GM03348 (cell line): ENCODE results near the gene CHRNG.
"Not testable (repeated sequence)": the region's sequence is repeated elsewhere in the genome, so short reads cannot be mapped to it uniquely, and the experiment has no call there.

Experiments
- DNase-seq: peaks from one replicate; pipeline ENCODE4 v3.0.0; 2012; ENCODE audit warnings: low spot score

The CHRNG gene

DNA sequence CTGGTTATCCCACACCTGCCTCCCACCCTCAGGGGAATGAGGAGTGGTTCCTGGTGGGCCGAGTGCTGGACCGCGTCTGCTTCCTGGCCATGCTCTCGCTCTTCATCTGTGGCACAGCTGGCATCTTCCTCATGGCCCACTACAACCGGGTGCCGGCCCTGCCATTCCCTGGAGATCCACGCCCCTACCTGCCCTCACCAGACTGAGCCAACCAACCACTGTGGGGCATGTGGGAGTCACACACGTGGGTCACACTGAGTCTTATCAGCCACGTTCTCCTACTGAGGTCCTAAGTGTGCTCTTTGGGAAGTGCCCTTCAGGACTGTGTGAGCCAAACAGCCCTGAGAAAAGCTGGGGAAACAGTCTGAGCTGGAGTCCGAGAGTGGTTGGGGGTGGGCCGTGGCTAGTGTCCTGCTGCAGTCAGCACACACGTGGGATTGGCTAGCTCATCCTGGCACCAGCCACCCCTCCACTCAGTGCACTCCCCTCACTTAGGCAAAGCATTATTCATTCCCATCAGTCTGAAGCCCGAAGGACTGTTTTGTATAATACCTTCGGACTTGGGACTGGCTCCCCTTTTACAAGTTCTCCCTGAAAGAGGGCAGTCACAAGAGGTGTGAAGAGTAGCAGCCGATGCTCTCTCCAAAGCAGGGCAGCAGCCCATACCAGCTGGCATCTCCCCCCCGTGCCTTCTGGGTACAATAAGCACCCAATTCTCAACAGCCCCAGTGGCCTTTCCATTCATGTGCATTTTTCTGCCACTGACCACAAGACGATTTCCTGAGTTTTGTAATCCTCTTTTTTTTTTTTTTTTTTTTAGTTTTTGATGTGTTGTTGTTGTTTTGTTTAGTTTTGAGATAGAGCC is 6.3 kb downstream of the CHRNG start:
- no peak for DNase-seq

DNA sequence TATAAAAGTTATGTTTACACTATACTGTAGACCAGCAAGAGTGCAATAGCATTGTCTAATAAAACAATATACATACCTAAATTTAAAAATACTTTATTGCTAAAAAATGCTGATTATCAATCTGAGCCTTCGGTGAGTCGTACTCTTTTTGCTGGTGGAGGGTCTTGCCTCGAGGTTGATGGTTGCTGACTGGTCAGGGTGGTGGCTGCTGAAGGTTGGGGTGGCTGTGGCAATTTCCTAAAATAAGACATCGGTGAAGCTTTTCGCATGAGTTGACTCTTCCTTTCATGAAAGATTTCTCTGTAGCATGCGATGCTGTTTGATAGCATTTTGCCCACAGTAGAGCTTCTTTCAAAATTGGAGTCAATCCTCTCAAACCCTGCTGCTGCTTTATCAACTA is 8.5 kb downstream of the CHRNG start:
- DNase-seq, result no peak

DNA sequence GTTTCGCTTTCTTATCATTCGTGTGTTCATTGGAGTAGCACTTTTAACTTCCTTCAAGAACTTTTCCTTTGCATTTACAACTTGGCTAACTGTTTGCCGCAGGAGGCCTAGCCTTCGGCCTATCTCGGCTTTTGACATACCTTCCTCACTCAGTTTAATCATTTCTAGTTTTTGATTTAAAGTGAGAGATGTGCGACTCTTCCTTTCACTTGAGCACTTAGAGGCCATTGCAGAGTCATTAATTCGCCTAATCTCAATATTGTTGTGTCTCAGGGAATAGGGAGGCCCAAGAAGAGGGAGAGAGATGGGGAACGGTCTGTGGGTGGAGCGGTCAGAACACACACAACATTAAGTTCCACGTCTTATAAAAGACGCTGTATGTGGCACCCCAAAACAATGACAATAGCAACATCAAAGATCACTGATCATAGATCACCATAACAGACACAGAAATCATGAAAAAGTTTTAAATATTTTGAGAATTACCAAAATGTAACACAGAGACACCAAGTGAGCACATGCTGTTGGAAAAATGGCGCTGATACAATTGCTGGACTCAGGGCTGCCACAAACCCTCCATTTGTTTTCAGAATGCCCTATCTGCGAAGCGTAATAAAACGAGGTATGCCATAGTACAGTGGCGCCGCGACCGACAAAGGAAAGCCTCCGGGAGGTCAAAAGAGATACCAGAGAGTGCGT is 10.3 kb downstream of the CHRNG start:
- no peak for DNase-seq

DNA sequence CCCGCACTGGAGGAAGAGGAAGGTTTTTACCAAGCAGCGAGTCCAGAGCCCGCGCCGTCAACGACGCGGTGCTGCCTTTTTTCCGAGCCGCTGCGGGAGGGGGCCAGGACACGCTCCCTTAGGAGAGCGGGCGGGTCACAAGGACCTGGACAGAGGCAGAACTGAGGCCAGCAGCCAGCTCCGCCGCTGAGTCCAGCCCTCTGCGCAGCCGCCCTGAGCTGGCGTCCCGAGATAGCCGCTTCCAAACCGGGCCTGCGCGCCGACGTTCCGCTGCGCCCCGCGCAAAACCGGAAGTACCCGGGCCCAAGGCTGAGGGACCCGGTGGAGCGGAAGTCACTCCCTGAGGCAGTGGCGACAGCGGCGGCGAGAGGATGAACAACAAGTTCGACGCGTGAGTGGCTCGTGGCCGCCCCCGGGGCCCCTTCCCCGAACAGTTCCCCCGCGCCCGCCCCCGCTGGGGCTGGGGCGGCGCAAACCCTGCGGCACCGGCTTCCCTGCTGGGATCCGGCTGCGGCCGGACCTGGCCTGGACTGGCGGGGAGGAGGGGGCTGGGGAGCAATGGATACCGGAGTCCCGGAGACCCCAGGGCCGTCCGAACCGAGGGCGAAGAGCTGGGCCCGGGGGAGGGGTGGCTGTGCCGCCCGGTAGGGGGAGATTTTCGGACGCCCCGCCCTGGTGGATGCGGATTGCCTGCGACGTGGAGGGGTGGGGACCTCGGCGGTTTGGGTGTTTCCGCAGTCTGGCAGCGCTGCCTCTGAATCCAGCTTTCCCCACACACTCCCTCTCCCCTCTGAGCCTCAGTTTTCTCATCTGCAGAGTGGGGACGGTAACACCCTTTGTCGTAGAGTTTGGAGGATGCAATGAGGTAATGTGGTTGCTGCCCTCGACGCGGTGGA is 11.1 kb downstream of the CHRNG start, which contains the start of the genes EIF4E2 and TIGD1:
TSS of gene EIF4E2 (plus strand) at position 336 of the 896 bp plus-strand sequence. CDS start at position 372, 36 bp downstream.
TSS of gene TIGD1 (minus strand) at position 204 of the 896 bp plus-strand sequence. CDS start 675 bp downstream, outside the sequence.
- DNase-seq, result peak; percentile 99

DNA sequence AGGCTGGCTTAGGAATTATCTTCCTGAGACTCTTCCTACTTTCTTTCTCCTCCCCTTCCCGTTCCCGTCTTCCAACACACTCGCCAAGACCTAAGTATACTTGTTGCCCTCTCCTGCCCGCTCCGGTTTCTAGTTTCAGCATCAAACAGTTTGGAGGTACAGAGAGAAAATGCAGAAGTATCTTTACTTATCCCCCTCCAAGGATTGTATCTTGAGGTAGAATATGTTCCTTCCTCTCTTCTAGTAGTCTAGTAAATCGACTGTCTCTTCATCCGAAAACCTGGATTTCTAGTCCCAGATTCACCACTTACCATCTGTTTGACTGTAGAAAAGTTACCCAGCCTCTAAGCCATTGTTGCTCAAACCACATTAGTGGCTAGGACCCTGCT is 11.8 kb downstream of the CHRNG start:
- DNase-seq, result no peak

DNA sequence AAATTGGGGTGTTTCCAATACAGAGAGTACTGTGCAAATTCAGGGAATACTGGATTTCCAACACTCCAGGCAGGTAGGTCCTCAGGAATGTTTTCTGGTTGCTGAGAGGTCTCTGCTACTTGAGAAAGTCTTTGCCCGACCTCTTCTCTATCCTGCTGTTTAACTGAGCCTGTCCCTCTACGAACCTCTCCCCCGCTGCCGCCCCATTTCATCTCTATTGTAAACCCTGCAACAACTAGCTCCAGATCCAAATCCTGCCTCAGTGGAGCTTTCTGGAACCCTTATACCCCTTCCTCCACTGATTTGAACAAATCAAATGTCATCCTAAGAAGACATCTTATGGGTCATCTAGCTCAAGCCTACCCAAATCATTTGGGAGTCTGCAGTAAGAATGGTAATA is 12.3 kb downstream of the CHRNG start:
- no peak for DNase-seq

DNA sequence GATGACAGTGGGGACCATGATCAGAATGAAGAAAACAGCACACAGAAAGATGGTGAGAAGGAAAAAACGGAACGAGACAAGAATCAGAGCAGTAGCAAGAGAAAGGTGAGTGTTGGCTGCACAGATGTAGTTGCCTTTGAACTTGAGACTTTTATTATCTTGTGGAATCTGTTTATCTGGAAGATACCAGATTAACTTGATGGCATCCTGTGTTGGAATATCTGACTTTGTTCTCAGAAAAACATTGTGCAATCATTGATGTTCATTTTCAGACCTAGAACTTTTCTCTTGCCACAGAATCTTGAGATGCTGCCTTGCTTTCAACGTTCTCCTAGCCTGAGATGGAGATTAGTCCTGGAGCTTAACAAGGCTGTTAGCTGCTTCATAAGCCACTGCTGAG is 16.9 kb downstream of the CHRNG start:
- no peak for DNase-seq

DNA sequence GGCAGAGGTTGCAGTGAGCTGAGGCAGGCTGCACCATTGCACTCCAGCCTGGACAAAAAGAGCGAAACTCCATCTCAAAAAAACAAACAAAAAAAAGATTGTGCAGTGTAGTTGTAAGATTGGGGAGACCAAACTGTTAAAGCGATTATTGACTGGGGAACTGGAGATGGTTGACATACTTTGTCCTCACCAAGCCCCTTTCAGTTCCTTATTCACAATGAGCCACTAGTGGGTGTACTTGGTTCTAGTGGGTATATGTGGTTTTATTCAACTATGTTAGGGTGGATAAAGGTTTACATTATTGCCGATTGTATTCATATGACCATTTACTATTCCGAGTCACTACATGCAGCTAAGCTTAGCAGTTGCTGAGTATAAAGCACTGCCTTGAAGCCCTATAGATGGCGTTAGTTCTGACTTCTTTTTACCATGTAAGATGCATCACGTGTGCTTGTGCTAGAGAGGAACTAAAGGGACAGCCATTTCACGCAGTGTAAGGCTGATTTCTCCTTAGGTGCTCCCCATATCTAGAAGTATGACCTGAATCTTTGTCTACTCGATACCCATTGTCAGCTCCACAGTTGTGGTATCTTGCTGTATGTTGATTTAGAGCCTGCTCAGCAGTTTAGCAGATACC is 23.1 kb downstream of the CHRNG start:
- no peak for DNase-seq

DNA sequence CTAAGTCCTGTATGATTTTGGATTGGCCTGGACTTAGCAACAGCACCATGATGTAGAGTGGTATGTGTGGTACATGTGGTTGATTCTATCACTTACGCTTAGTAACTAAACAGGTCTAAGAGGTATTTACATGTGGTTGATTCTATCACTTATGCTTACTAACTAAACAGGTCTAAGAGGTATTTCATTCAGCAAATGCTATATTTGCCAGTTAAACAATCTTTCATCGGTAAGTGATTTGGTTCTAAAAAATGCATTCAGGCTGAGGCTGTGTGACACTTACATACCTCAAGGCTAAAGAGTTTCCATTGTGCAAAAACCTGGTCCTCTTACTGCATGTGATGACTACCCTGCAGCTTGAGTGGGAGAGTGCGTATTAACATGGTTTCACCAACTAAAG is 24.1 kb downstream of the CHRNG start:
- peak; percentile 32 for DNase-seq

DNA sequence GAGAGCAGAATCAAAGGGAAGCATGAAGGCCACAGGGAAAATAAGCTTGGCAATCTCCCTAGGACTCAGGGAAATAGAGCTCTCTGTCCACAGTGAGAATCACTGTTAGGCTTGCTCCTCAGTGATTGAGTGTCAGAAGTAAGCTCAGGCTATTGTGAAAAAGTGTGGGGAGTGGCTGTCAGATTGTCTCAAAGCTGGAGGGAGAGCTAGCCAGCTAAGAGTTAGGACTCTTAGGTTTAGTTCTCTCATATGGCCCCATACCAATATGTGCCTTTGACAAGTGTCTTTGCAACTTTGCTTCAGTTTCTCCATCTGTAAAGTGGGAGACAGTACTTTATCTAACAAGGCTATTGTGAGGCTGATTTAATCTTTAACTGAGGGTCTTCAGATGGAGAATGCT is 28.2 kb downstream of the CHRNG start:
- no peak for DNase-seq

DNA sequence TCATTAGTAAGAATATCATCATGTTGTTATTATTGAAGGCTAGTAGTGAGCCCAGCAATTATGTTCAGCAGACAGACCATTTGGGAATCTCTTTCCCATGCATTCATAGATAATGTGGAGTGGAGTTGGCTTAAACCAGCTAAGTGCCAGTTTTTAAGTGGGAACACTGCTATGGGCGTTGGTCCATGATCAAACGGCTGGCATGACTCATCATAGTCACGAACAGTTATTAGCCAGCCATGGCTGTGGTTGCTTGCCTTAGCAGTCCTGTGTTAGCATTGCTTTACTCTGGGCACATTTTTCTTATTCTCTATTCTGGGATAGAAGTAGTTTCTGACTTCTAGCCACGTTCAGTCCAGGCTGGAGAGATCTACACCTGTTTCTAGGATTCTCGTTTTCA is 28.7 kb downstream of the CHRNG start:
- DNase-seq, result peak; percentile 86

DNA sequence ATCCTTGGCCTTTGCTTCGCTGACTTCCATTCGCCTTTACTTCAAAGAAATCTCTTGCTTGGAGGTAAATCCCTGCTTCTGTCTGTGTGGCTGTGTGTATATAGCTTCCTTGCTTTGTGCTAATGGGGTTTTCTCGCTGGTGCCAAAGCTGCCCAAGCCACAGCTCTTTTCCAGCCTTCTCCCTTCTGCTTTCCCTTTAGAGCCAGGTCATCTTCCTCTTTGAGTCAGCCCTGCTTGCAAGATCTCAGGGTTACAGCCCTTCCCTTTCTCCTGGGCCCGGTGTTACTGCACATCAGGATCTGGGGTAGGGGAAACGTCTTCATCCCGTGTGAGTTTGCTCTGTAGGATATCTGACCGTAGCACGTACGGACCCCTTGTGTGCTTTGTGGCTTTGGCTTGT is 30.0 kb downstream of the CHRNG start:
- no peak for DNase-seq

DNA sequence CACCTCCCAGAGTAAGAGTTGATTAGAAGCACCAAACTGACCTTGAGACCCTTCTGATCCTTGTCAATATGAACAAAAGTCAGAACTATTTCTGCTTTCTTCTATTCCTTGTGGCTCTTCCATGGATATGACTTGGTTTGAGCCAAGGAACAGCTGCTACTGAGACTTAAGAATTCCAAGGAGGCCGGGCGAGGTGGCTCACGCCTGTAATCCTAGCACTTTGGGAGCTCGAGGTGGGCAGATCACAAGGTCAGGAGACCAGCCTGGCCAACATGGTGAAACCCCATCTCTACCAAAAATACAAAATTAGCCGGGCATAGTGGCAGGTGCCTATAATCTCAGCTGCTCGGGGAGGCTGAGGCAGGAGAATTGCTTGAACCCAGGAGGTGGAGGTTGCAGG is 31.0 kb downstream of the CHRNG start:
- not testable (repeated sequence) for DNase-seq

DNA sequence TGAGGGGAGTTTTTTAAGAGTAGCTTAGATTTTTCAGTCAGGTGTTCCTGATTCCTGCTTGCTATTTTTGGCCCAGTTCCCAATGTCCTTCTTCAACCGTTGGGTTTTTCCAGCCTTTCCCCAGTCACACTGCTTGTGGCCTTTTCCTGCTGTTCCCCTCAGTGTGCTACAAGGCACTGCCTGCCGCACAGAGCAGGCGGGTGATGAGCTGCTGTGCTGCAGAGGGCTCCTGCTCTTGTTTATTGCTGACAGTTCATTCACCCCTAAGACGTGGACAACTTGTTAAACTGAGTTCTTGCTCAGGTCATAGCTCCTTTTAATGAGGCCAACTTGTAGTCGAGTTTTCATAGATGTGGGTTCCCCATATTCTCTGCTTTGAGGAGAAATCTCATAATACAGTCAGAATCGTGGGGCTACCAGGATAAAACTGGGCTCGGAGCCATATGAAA is 31.6 kb downstream of the CHRNG start:
- DNase-seq, result no peak

DNA sequence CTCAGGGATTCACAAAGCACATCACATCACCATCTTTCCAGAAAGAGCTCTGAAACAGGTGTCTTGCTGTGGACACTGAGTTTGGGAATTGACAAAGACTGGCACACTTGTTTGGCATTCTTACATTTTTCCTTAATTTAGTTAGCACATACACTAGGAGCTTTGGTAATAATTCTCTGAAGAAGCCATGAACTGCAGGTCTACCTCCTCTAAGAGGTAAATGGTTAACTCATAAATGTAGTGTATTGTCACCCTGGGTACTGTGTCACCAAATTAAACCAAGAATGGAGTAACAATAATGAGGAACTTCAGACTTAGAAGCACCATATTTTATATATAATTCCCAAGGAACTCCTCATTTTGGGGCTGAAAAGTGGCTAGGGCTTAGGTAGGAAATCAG is 33.5 kb downstream of the CHRNG start:
- DNase-seq, result no peak

DNA sequence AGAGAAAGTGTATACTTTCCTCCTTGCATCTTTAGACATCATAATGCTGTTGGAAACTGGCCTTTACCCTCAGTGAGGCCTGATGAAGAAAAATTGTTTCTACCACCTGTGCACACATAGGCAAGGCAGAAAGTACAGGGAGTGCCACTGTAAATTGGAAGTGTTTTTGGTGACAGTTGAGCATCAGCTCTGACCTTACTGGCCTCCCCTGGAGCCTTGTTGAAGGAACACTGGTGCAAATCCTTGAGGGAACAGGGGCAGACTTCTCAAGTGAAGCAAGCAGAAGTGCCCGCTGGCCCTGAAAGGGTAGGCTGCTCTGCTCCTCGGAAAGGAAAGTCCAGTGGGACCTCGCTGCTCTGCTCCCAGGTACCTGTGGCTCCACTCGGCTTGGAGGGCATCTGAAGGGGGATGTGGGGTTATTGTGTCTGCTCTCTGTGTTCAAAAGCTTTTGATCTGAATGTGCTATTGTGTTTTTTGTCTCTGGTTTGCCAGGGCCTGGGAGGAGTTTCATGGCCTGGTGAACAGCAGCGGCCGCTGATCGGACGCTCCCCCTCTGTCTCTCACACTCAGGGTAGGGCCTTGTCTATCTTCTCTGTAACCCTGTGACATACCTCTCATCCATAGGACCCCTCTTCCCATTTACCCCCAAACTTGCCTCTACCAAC is 34.4 kb downstream of the CHRNG start:
- no peak for DNase-seq

DNA sequence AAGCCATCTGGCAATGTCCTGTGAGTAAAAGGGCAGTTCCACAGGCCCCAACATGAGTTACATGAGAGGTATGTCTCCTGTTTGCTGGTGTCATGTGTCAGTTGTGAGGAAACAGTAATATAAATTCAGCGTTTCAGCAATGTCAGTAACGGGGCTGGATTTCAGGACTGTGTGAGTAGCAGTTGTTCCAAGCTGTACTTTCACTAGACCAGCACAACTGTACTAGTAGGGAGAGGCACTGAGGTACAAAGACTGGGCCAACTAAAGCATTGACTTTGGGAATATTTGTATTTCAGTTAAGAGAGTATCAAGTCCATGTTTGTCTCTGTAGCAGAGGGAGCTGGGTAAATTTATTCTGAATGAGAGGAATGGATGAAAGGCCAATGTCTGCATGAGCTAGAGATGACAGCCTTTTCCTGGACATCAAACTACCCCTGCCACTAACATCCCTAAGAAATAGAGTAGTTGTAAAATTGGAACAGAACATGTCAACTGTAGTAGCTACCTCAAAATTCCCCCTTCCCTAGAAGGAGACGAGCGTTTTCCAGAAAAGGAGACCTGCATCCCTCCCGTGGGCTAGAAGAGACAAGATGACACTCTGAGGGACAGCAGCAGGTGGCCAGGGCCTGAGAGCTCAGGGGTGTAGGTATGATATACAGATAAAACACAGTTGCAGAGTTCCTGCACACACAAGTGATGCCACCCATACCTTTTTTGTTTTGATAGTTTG is 35.3 kb downstream of the CHRNG start:
- DNase-seq, result no peak

DNA sequence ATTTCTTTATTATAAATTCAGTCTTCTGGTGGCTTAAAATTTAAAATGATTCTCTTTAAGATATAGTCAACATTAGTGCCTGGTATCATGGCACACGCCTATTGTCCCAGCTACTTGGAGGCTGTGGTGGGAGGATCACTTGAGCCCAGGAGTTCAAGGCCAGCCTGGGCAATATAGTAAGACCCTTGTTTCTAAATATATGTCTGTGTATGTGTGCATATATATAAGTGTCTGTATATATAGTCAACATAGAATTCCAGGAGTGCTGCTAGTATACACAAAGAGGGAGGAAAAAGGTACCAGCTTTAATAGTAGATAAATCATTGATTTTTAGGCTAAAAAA is 35.9 kb downstream of the CHRNG start:
- DNase-seq, result no peak

DNA sequence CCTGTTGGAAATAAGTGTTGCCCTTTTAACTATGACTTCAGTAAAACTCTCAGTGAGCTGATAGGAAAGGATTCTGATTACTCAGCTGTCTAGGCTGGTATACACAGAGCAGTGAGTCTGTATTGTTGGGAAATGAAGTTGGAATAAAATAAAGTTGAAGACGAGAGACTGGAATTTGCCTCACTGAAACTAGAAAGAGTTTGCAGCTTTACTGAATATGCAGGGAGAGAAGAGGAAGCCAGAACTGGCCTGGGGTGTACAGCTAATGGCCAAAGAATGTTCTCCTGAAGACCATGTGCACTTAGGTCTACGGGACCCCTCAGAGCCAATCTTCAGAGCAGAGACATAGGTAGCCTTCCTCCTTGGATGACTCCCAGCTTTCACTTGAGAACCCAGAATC is 37.5 kb downstream of the CHRNG start:
- no peak for DNase-seq

DNA sequence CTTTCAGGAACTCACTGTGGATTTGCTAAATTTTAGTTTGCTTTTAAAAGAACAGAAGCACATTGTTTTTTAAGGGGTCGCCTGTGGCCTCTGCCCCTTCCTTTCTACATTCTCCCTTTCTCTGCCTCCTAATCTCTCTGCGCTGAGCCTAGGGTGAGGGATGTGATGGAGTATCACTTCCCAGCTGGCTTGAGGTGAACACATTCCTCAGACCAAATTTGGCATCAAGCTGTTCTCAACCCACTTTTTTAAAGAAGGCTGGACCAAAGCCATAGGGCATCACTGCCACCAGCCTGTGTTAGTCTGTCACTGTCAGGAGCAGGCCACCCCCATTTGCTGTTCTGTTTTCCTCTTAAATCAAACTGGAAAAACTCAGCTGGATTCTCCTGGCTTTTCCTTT is 38.3 kb downstream of the CHRNG start:
- DNase-seq, result no peak

DNA sequence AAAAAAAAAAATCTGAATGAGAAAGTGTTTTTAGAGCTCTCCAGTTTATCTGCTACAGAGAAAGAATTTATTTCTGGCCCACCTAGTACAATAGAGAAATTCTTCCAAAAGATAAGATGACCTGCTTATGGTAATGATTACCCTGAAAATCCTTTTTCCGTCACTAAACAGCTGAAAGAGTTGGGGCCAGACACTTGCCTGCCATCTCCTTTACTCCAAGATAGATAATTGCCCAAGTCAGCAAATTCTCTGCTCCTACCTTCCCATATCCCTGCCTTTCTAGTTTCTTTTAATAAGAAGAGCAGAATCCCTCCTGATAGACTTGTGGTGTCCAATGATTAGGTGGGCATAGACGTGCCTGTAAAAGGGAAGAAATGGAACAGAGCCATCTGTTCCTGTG is 39.1 kb downstream of the CHRNG start:
- DNase-seq, result no peak
